ENCODE results near the gene FARP1. TPM values are rescaled to one million over a fixed set of nuclear protein-coding genes. Genes with fewer than 3 reads are reported as not detected.

FARP1 gene
- total RNA-seq, 1 donor: 125 TPM

DNA sequence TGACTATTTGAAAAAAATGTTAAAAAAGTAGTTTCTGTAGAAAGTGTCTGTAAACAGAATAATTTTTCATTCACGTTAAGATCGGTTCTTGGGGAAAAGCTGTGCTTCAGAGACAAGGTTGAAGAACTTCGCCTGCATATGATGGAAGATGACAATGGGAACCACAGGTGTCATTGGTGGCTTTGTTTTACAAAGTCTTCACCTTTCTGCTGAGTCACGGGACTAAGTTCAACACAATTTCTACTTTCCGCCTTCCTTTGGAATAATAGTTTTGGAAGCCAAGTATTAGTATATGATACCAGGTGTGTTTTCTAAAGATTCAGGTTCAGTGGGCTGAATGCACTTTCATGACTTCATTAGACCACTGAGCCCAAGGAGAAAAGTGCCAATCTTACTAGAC, 189.8 kb downstream of the FARP1 start:
- no peak for TF ChIP-seq CTCF (IDR thresholded peaks at IDR 0.05; ENCODE audit: insufficient read depth, low read depth, low read length)
- DNase-seq (ENCODE audit: low read depth): no peak
- no peak overlapping the region for H3K4me3 ChIP-seq (ENCODE audit: low read depth, low read length)

- H3K4me3 ChIP-seq (ENCODE audit: low read depth, low read length): no peak overlapping the region
- TF ChIP-seq CTCF (IDR thresholded peaks at IDR 0.05; ENCODE audit: insufficient read depth, low read depth, low read length): no peak
- DNase-seq (ENCODE audit: low read depth): no peak
Measured at GRCh38 chr13:98333486-98333885, 190.6 kb downstream of the FARP1 start.

- TF ChIP-seq CTCF (IDR thresholded peaks at IDR 0.05; ENCODE audit: insufficient read depth, low read depth, low read length): no peak
- H3K4me3 ChIP-seq (ENCODE audit: low read depth, low read length): no peak overlapping the region
- DNase-seq (ENCODE audit: low read depth): no peak
Measured at GRCh38 chr13:98334620-98335205, 191.8 kb downstream of the FARP1 start.

DNA sequence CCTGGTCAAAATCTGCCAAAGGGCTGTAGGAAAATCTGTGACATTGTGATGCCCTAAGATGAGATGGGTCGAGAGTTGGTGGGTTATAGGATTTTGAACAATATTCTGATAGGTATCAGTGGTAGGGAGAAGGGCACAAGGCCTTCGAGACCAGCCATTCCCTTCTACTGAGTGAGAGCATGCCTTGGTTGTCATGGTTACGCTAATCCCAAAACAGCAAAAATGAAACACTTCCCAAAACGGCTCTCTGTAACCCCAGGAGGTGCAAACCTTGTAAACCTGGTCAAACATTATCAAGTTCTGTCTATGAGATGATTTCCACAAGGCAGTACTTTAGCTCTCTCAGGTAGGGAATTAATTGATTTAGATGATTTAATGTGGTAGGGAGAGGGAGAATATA, 192.8 kb downstream of the FARP1 start:
- DNase-seq (ENCODE audit: low read depth): no peak
- TF ChIP-seq CTCF (IDR thresholded peaks at IDR 0.05; ENCODE audit: insufficient read depth, low read depth, low read length): no peak
- H3K4me3 ChIP-seq (ENCODE audit: low read depth, low read length): no peak overlapping the region

- DNase-seq (ENCODE audit: low read depth): no peak
- H3K4me3 ChIP-seq (ENCODE audit: low read depth, low read length): no peak overlapping the region
- TF ChIP-seq CTCF (IDR thresholded peaks at IDR 0.05; ENCODE audit: insufficient read depth, low read depth, low read length): no peak
Measured at GRCh38 chr13:98338310-98338709, 195.4 kb downstream of the FARP1 start.

DNA sequence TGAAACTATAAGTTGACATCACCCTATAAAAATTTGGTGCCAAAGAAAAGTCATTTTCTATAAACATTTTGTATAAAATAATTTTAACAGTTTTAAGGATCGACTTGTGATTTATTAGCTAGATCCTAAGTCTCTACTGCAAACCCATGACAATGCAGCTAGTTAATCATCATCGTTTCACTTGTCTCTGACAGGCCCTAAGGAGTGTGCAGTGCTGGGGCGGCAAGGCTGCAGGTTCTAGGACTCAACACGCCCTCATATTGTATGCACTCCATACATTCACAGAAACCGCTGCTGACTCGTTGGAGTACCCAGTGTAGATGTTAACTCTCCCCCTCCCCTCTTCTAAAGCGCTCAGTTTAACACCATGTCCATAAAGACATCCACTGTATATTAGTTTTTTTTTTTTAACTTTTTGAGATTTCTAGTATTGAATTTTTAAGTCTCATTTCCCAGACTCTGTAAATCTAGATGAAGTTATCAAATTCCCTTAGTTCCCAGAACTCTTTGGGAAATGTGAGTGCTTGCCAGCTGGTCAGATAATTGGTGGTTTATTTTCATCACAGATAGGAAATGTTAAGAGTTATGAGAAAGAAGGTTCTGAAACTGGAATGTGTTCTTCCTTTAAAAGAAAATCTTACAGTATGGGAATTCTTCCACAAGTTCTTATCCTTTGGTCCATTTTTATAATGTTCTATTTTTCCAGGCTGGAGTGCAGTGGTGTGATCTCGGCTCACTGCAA, 197.0 kb downstream of the FARP1 start:
- no peak for TF ChIP-seq CTCF (IDR thresholded peaks at IDR 0.05; ENCODE audit: insufficient read depth, low read depth, low read length)
- DNase-seq (ENCODE audit: low read depth): no peak
- no peak overlapping the region for H3K4me3 ChIP-seq (ENCODE audit: low read depth, low read length)
